Erythroblast (primary cell): ENCODE data around the gene SOX5.

Experiments
- GATA1 ChIP-seq: IDR thresholded peaks from 2 replicates; pipeline ENCODE4 v1.6.1; 2011; ENCODE audit warnings: low read depth, mild to moderate bottlenecking, control low read depth, low read length, moderate library complexity
- POLR2A ChIP-seq: IDR thresholded peaks from 2 replicates; pipeline ENCODE4 v1.6.1; 2011; ENCODE audit warnings: mild to moderate bottlenecking, low read length

GRCh38 chr12:23851602-23852001 is 97.9 kb downstream of the SOX5 start:
- no peak for TF ChIP-seq POLR2A
- no peak for TF ChIP-seq GATA1
